Epithelial cell of esophagus (primary cell): ENCODE data around the gene PMEL.
A peak's percentile ranks its signal among the peaks of the same experiment; 100 is the strongest.

Experiments used
- DNase-seq: peaks from one replicate; pipeline ENCODE4 v3.0.0; 2010; ENCODE audit warnings: low read depth
- H3K4me3 ChIP-seq: 2 replicates; pipeline ENCODE4 v1.5.1; 2011; ENCODE audit warnings: mild to moderate bottlenecking, low read length, control low read depth
- TF ChIP-seq, protein P1 (sequence below): IDR thresholded peaks from 2 replicates; pipeline ENCODE4 v1.5.1; 2011; ENCODE audit warnings: low read depth, mild to moderate bottlenecking, low read length, control low read depth, inconsistent platforms; ENCODE audit not compliant: insufficient read depth; ENCODE audit errors: missing control alignments

The PMEL gene

DNA sequence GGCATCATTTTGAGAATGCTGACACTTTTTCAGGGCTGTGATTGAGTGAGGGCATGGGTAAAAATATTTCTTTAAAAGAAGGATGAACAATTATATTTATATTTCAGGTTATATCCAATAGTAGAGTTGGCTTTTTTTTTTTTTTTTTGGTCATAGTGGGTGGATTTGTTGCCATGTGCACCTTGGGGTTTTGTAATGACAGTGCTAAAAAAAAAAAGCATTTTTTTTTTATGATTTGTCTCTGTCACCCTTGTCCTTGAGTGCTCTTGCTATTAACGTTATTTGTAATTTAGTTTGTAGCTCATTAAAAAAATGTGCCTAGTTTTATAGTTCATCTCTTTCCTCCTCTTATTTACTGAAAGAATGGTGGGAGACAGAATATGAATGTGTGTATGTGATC, 6.6 kb upstream of the PMEL start:
- TF ChIP-seq, protein P1, sequence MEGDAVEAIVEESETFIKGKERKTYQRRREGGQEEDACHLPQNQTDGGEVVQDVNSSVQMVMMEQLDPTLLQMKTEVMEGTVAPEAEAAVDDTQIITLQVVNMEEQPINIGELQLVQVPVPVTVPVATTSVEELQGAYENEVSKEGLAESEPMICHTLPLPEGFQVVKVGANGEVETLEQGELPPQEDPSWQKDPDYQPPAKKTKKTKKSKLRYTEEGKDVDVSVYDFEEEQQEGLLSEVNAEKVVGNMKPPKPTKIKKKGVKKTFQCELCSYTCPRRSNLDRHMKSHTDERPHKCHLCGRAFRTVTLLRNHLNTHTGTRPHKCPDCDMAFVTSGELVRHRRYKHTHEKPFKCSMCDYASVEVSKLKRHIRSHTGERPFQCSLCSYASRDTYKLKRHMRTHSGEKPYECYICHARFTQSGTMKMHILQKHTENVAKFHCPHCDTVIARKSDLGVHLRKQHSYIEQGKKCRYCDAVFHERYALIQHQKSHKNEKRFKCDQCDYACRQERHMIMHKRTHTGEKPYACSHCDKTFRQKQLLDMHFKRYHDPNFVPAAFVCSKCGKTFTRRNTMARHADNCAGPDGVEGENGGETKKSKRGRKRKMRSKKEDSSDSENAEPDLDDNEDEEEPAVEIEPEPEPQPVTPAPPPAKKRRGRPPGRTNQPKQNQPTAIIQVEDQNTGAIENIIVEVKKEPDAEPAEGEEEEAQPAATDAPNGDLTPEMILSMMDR, result no peak
- DNase-seq, result no peak
- peak overlapping the region; percentile 60 for H3K4me3 ChIP-seq

DNA sequence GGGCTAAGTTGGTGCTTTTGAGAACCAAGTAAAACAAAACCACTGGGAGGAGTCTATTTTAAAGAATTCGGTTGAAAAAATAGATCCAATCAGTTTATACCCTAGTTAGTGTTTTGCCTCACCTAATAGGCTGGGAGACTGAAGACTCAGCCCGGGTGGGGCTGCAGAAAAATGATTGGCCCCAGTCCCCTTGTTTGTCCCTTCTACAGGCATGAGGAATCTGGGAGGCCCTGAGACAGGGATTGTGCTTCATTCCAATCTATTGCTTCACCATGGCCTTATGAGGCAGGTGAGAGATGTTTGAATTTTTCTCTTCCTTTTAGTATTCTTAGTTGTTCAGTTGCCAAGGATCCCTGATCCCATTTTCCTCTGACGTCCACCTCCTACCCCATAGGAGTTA, 6.2 kb upstream of the PMEL start:
- DNase-seq, result peak; percentile 90
- TF ChIP-seq, protein P1, result no peak
- peak overlapping the region; percentile 60 for H3K4me3 ChIP-seq

DNA sequence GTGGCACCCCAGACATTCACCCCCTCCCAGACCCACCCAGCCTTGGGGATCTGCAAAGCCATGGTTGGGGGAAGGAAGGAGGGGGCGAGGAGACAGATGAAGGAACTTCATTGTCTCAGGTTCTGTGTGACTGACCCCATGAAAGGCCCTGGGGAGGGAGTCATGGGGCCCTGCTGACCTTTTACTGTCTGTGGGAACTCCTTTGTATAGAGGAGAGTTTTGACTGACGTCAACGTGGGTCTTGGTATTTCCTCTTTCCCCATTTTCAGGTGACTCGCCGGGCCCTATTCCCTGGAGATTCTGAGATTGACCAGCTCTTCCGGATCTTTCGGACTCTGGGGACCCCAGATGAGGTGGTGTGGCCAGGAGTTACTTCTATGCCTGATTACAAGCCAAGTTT, 4.9 kb upstream of the PMEL start:
- H3K4me3 ChIP-seq, result no peak overlapping the region
- no peak for DNase-seq

DNA sequence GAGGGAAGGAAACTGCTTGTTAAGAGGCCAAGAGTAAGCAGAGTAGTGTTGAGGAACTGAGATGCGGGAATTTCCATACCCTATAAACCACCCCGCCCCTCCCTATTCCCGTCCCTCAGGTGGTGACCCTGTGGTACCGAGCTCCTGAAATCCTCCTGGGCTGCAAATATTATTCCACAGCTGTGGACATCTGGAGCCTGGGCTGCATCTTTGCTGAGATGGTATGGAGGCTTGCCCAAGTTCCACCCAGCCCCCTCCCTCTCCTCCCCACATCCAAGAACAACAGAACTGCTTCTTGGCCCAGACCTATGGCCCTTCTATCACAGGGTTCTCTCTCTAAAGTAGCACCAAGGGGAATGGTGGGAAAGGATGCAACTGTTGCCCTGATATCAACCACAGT, 3.5 kb upstream of the PMEL start:
- DNase-seq, result no peak
- TF ChIP-seq, protein P1, result no peak
- no peak overlapping the region for H3K4me3 ChIP-seq

More for the DNA sequence above, 4.9 kb upstream of the PMEL start:
- TF ChIP-seq, protein P1, result no peak

DNA sequence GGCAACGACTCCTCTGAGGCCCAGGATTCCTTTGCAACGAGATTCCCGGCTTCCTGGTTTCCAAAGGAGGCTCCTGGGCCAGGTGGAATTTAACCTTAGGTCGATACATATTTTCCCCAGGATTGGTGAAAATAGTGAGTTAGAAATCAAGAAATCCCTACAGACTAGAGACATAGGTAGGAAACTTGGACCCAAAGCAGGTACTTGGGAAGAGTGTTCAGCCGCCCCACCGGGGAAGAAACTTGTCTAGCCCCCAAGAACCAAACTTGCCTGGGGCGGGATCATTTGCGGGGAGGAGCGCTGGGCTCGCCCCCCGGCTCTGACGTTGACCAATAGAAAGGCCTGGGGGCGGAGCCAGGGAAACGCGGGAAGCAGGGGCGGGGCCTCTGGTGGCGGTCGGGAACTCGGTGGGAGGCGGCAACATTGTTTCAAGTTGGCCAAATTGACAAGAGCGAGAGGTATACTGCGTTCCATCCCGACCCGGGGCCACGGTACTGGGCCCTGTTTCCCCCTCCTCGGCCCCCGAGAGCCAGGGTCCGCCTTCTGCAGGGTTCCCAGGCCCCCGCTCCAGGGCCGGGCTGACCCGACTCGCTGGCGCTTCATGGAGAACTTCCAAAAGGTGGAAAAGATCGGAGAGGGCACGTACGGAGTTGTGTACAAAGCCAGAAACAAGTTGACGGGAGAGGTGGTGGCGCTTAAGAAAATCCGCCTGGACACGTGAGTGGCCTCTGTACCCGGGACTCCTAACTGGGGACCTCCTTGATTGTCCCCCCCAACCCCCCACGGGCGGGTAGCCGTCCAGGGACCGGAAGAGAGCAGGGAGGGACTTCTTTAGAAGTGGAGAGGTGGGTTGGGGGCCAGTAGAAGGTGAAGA, 803 bp upstream of the PMEL start, which contains the start of gene CDK2:
CDK2 (plus strand) TSS at position 423 of the 874 bp plus-strand sequence; CDS start at position 602, 179 bp downstream.
- H3K4me3 ChIP-seq, result peak within 1 kb of the TSS; percentile 87
- TF ChIP-seq, protein P1, result no peak
- peak; percentile 84 for DNase-seq

DNA sequence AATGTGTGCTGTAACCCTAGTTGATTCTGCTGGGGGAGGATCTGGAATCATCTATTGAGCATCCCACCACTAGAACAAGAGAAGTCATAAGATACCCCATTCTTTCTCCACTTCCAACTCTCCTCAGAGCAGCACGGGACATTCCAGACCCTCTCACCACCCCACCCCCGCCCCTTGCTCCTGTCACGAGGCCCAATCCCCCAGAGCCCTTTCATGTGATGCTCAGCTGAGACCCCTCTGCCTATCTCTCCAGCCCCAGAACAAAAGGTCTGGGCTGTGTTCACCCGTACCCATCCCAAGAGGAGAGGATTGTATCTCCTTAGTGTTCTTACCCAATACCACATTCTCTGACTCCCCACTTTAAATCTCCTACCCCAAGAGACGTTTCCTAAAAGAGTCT, 602 bp downstream of the PMEL start:
- TF ChIP-seq, protein P1, result no peak
- no peak overlapping the region for H3K4me3 ChIP-seq
- no peak for DNase-seq

DNA sequence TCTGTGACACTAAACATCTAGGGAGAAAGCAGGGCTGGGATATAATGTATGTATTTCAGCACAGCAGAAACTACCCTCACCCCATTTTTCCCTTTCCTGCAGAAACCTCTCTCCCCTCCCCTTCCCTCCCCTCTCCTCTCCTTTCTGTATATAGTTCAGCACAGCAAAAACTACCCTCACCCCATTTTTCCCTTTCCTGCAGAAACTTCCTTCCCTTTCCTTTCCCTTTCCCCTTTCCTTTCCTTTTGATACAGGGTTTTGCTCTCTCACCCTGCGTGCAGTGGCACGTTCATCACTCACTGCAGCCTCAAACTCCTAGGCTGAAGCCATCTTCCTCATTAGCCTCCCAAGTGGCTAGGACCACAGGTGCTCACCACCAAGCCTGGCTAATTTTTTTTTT, 2.1 kb downstream of the PMEL start:
- TF ChIP-seq, protein P1, result no peak
- no peak overlapping the region for H3K4me3 ChIP-seq
- no peak for DNase-seq
